Activated CD4-positive, alpha-beta T cell treated with anti-CD3 and anti-CD28 coated beads, Interleukin-2, amount 10 ng/mL, durations not matched to agents 7 days and 5 days (primary cell): ENCODE measurements around the gene CCDC15. TPM values are rescaled to one million over a fixed set of nuclear protein-coding genes. Genes with fewer than 3 reads are reported as not detected.
"Not testable (repeated sequence)": the region's sequence is repeated elsewhere in the genome, so short reads cannot be mapped to it uniquely, and the experiment has no call there.

ENCODE experiments used
- CTCF ChIA-PET: fragments of 350-600 bp; sonication (Branson Sonifier 250); formaldehyde crosslinking; loops from one replicate; lab custom pipeline; 2021; ENCODE audit warnings: antibody characterized with exemption; lab: Charles Lee
- POLR2A ChIA-PET: fragments of 350-600 bp; sonication (Branson Sonifier 250); formaldehyde crosslinking; loops from one replicate; lab custom pipeline; 2021; ENCODE audit warnings: antibody characterized with exemption; lab: Charles Lee
- DNase-seq: peaks from one replicate; pipeline ENCODE4 v3.0.0-alpha.2; 2020
- H3K27ac Mint-ChIP-seq: one replicate; pipeline ENCODE4 v1.8.0; 2021; ENCODE audit warnings: mild to moderate bottlenecking, moderate library complexity, mixed read lengths
- H3K27me3 Mint-ChIP-seq: one replicate; pipeline ENCODE4 v1.8.0; 2021; ENCODE audit warnings: mixed read lengths
- H3K36me3 Mint-ChIP-seq: one replicate; pipeline ENCODE4 v1.8.0; 2021; ENCODE audit warnings: low read depth, mixed read lengths
- H3K4me1 Mint-ChIP-seq: one replicate; pipeline ENCODE4 v1.8.0; 2021; ENCODE audit warnings: mixed read lengths
- H3K4me3 Mint-ChIP-seq: one replicate; pipeline ENCODE4 v1.8.0; 2021; ENCODE audit warnings: mild to moderate bottlenecking, moderate library complexity, mixed read lengths
- H3K9me3 Mint-ChIP-seq: one replicate; pipeline ENCODE4 v1.8.0; 2021; ENCODE audit warnings: mixed read lengths
- total RNA-seq, 2 experiments: library from RNA; stranded (reverse); gene quantifications; one replicate each; pipeline ENCODE4 v1.2.3, GENCODE V29; 2021

Gene CCDC15
- total RNA-seq, 2 experiments from 2014 or later: 7.3 to 9.0 TPM

DNA sequence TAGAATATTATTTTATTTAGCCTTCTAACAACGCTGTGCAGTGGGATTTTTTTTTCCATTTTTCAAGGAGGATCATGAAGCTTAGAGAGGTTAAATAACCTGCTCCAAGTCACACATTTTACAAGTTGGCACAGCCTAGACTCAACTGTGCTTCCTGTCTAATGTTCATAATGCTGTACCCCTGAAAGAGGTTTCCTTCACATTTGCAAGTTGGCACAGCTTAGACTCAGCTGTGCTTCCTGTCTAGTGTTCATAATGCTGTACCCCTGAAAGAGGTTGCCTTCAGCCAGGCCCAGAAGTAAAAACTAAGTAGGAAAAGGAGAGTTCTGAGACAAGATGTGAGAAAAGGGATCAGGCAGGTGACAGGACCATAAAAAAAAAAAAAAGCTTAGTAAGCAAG is 10.3 kb upstream of the CCDC15 start:
- DNase-seq: no peak
- peaks cover 10% of the 10 kb centered on the region for H3K9me3 Mint-ChIP-seq
- H3K27me3 Mint-ChIP-seq: peaks cover 3% of the 10 kb centered on the region
- ChIA-PET CTCF (interaction anchor here (1.2 kb wide), 1 partner anchor 9 kb away, joined by 4 read pairs; no protein-coding TSS in a partner anchor), POLR2A (no interaction called here)
- H3K4me3 Mint-ChIP-seq: no peak overlapping the region
- peaks cover 15% of the 10 kb centered on the region for H3K36me3 Mint-ChIP-seq
- no peak overlapping the region for H3K27ac Mint-ChIP-seq
- H3K4me1 Mint-ChIP-seq: peaks cover 16% of the 10 kb centered on the region

DNA sequence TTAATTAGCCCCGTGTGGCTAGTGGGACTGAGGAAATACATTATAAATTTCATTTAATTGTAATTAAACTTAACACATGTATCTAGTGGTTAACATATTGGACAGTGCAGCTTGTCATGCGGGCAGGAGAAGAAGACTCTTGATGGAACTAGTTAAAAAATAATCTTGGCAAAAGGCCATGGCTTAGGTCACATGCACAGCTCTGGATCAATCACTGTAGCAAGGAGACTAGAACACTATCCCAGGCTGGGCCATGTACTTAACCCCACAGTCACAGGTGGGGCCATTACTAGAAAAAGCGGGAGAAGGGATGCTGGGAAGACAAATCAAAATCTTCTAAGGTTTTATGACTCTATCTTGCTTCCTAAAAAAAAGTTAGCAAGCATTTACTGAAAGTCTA is 9.4 kb upstream of the CCDC15 start:
- Mint-ChIP-seq H3K27ac (no peak overlapping the region), H3K4me3 (no peak overlapping the region), H3K4me1 (peaks cover 21% of the 10 kb centered on the region), H3K36me3 (peaks cover 21% of the 10 kb centered on the region), H3K9me3 (peaks cover 11% of the 10 kb centered on the region), H3K27me3 (peaks cover 3% of the 10 kb centered on the region)
- CTCF ChIA-PET: no interaction called here
- POLR2A ChIA-PET: no interaction called here
- DNase-seq: no peak

DNA sequence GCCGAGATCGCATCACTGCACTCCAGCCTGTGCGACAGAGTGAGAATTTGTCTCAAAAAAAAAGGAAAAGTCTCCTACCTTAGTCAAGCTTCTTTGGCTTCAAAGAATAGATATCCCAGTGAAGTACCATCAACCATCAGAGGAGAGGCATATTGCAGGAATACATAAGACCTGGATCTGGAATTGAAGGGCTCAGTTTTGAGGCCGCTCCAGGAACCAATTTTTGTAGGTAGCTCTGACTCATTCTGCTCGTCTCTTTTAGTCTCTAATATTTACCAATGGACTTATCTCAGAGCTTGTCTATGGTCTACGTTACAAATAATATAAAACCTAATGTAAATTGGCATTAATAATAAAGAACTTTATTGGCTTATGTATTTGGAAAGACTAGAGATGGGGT is 8.2 kb upstream of the CCDC15 start:
- Mint-ChIP-seq H3K27me3 (peaks cover 3% of the 10 kb centered on the region), H3K4me1 (peaks cover 22% of the 10 kb centered on the region), H3K4me3 (no peak overlapping the region), H3K9me3 (peaks cover 11% of the 10 kb centered on the region), H3K27ac (no peak overlapping the region), H3K36me3 (peaks cover 24% of the 10 kb centered on the region)
- ChIA-PET POLR2A (no interaction called here), CTCF (interaction anchor here (0.7 kb wide), 1 partner anchor 75 kb away, joined by 3 read pairs; no protein-coding TSS in a partner anchor)
- DNase-seq: no peak

DNA sequence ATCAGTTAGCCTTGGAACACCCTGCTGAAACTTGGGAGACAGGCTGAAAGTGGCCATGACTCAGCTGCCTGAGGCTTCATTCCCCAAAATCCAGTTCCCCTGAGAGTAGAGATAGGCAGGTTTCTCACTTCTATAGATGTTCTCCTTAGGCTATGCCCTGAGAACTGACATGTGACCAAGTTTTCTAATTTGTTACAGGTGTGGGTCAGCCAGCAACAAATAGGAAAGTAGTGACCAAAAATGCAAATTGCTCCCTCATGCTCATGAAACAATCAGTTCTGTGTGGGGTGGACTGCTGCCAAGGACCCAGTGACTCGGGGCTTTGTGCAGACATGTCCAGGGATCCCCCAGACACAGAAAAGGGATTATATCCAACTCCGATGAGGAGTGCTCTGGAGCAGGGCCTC is 7.3 kb upstream of the CCDC15 start:
- CTCF ChIA-PET: no interaction called here
- POLR2A ChIA-PET: no interaction called here
- Mint-ChIP-seq H3K27me3 (peaks cover 3% of the 10 kb centered on the region), H3K4me3 (no peak overlapping the region), H3K9me3 (peaks cover 11% of the 10 kb centered on the region), H3K4me1 (peaks cover 22% of the 10 kb centered on the region), H3K27ac (no peak overlapping the region), H3K36me3 (peaks cover 24% of the 10 kb centered on the region)
- no peak for DNase-seq

DNA sequence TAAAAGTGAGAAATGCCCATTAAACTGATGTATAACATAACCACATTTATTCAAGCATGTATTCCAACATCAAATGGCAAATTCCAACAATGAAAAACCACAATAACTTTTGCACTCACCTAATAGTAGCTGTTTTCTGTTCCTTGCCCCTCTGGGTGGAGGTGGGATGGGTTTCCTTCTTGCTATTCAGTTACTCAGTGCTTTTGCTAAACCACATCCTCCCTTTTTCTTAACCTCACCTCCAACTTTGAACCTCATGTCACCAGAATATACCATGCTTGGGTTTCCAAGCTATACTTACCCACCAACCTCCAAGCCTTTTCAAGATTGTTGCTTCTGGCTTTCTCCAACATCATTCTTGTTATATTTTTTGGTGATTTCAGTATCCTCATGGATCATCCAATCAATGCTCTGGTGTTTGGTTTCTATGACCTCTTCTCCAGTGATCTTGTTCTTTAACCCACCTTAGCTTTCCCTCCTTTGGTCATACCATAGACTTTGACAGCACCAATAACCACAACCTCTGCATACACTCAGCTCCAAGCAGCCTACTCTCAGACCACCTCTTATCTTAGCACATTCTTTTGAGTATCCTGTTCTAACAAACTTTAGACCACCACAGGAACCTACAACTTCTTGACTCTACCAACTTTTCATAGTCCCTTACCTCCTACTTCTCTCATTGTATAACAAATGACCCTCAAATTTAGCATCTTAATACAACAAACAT is 3.2 kb upstream of the CCDC15 start:
- CTCF ChIA-PET: interaction anchor here (1.2 to 1.7 kb wide), 2 partner anchors 9 to 18 kb away, joined by 3 to 4 read pairs; no protein-coding TSS in a partner anchor
- Mint-ChIP-seq H3K27me3 (peaks cover 1% of the 10 kb centered on the region), H3K36me3 (peaks cover 26% of the 10 kb centered on the region), H3K4me1 (peaks cover 19% of the 10 kb centered on the region), H3K27ac (no peak overlapping the region), H3K4me3 (no peak overlapping the region), H3K9me3 (peaks cover 11% of the 10 kb centered on the region)
- peak; percentile 63 for DNase-seq
- POLR2A ChIA-PET: no interaction called here

DNA sequence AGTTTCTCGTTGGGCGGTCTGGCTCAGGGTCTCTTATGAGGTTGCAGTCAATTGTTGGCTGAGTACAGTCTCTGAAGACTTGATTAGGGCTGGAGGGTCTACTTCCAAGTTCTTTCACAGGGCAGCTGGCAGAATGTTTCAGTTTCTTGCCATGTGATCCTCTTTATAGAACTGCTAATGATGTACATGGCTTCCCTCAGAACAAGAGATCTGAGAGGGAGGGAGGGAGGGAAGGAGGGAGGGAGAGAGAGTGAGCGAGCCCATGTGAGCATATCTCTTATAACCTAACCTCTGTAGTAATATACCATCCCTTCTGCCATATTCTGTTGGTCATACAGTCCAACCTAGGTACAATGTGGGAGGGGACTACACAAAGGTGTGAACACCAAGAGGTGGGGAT is 2.7 kb upstream of the CCDC15 start:
- POLR2A ChIA-PET: no interaction called here
- no peak overlapping the region for H3K4me3 Mint-ChIP-seq
- peaks cover 22% of the 10 kb centered on the region for H3K4me1 Mint-ChIP-seq
- H3K27ac Mint-ChIP-seq: no peak overlapping the region
- peaks cover 11% of the 10 kb centered on the region for H3K9me3 Mint-ChIP-seq
- DNase-seq: no peak
- peaks cover 28% of the 10 kb centered on the region for H3K36me3 Mint-ChIP-seq
- H3K27me3 Mint-ChIP-seq: peaks cover 1% of the 10 kb centered on the region
- CTCF ChIA-PET: interaction anchor here (1.2 to 1.7 kb wide), 2 partner anchors 8 to 19 kb away, joined by 3 to 4 read pairs; no protein-coding TSS in a partner anchor

DNA sequence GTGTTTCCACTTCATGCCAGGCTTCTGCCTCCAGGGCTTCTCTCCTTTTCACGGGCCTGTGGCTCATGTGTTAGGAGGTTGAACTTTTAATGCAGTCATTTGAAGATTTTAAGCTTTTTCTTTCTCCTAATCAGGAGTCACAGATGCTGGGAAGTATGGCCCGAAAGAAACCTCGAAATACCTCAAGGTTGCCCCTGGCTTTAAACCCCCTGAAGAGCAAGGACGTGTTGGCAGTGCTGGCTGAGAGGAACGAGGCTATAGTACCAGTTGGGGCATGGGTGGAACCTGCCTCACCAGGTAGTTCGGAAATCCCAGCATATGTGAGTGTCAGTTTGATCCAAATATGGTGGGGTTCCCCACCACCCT is 571 bp downstream of the CCDC15 start:
- POLR2A ChIA-PET: no interaction called here
- peaks cover 15% of the 10 kb centered on the region for H3K4me1 Mint-ChIP-seq
- H3K9me3 Mint-ChIP-seq: no peaks in the 10 kb centered on the region
- no peak overlapping the region for H3K27ac Mint-ChIP-seq
- CTCF ChIA-PET: interaction anchor here (1.3 to 1.5 kb wide), 4 partner anchors 35 to 172 kb away, joined by 4 to 5 read pairs (median 4); partner anchors contain the start of gene TMEM218
- DNase-seq: no peak
- H3K4me3 Mint-ChIP-seq: no peak overlapping the region
- H3K27me3 Mint-ChIP-seq: no peaks in the 10 kb centered on the region
- H3K36me3 Mint-ChIP-seq: peaks cover 13% of the 10 kb centered on the region

DNA sequence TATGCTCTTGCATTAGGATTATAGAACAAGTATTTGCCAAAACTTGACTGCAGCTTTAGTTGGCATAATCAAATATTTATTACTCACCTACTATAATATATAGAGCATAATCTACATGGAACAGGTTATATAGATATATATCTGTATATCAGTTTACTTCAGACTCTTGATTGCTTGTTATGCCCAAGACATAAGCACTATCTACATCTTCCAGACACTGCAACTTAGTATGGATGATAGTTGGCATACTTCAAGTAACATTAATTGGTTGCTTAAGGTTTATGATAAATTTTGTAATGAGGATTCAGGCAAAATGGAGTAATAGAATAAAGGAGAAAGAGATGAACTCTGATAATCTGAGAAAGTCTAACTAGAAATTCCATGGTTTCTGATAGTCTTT is 1.0 kb downstream of the CCDC15 start:
- DNase-seq: no peak
- Mint-ChIP-seq H3K4me1 (peaks cover 15% of the 10 kb centered on the region), H3K36me3 (peaks cover 13% of the 10 kb centered on the region), H3K9me3 (no peaks in the 10 kb centered on the region), H3K4me3 (no peak overlapping the region), H3K27ac (no peak overlapping the region), H3K27me3 (no peaks in the 10 kb centered on the region)
- CTCF ChIA-PET: interaction anchor here (1.4 to 1.5 kb wide), 2 partner anchors 79 to 171 kb away, joined by 4 to 5 read pairs; no protein-coding TSS in a partner anchor
- POLR2A ChIA-PET: no interaction called here

DNA sequence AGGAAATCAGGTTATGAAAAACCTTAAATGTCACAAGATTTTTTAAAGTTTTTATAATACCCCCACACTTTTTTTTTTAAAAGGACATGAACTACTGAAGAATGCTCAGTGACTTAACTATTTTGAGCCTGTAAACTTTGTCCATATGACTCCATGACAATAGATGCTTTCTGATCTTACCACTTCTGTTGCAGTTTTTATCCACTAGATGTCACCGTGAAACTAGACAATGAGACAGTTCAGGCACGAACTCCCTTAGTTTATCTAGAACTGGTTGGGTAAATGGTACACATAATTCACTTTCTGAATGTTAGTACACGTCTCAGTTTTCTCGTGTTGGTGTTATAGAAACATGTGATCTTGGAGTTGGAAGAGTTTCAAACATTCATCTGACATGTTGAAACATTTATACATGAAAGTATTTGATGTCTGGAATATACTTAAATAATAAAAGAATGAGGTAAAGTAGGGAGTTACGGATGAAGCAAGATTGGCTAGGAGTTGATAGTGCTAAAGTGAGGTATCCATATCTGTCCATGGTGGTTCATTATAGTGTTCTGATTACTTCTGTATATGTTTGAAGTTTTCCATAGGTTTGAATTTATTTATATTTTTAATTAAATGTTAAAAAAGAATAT is 8.1 kb downstream of the CCDC15 start:
- peak; percentile 60 for DNase-seq
- no peaks in the 10 kb centered on the region for H3K27me3 Mint-ChIP-seq

DNA sequence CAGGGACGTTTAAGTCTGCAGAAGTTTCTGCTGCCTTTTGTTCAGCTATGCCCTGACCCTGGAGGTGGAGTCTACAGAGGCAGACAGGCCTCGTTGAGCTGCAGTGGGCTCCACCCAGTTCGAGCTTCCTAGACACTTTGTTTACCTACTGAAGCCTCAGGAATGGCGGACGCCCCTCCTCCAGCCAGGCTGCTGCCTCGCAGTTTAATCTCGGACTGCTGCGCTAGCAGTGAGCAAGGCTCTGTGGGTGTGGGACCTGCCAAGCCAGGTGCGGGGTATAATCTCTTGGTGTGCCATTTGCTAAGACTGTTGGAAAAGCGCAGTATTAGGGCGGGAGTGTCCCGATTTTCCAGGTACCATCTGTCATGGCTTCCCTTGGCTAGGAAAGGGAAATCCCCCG is 14.2 kb downstream of the CCDC15 start:
- H3K36me3 Mint-ChIP-seq, H3K4me3 Mint-ChIP-seq, H3K9me3 Mint-ChIP-seq, H3K4me1 Mint-ChIP-seq, CTCF ChIA-PET, DNase-seq, H3K27ac Mint-ChIP-seq, H3K27me3 Mint-ChIP-seq: not testable (repeated sequence)
- POLR2A ChIA-PET: interaction anchor here (0.7 kb wide), 1 partner anchor 189 kb away, joined by 3 read pairs; no protein-coding TSS in a partner anchor

More for the DNA sequence above, 8.1 kb downstream of the CCDC15 start:
- Mint-ChIP-seq H3K4me1 (peaks cover 3% of the 10 kb centered on the region), H3K9me3 (no peaks in the 10 kb centered on the region), H3K27ac (no peak overlapping the region), H3K36me3 (peaks cover 9% of the 10 kb centered on the region), H3K4me3 (no peak overlapping the region)
- ChIA-PET CTCF (interaction anchor here (1.7 kb wide), 1 partner anchor 180 kb away, joined by 7 read pairs; no protein-coding TSS in a partner anchor), POLR2A (no interaction called here)

DNA sequence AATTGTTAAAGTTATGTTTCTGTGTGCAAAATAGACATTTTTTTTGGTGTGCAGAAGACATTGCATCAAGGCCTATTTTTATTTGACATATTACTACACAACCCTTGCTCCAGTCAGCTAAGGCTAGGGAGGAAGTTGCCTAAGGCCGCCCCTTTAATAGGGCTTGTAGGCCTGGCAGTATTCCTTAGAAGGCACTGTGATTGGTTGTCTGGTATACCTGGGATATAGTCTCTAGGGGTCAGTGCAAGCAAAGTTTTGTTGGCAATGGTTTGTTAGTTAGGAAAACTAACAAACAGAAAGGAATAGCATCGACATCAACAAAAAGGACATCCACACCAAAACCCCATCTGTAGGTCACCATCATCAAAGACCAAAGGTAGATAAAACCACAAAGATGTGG is 16.9 kb downstream of the CCDC15 start:
- POLR2A ChIA-PET: no interaction called here
- no peaks in the 10 kb centered on the region for H3K4me1 Mint-ChIP-seq
- H3K27ac Mint-ChIP-seq: no peak overlapping the region
- H3K27me3 Mint-ChIP-seq: no peaks in the 10 kb centered on the region
- H3K9me3 Mint-ChIP-seq: no peaks in the 10 kb centered on the region
- CTCF ChIA-PET: no interaction called here
- H3K4me3 Mint-ChIP-seq: no peak overlapping the region
- DNase-seq: no peak
- H3K36me3 Mint-ChIP-seq: no peaks in the 10 kb centered on the region

DNA sequence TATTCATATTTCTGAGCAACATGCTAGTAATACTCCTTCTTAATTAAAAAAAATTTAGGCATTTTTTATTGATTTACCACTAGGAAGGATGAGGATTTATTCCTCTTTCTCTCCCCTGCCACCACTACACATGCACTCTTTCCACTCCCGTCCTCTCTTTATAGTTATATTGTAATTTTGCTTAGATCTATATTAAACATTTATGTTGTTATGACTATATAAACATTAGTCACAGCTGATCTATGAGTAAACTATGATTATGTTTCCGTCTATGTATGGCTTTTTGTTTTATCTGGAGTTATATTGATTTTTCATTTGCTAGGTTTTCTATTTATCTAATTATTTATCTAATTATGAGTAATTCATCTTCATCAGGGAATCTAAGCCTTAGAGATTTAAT is 17.8 kb downstream of the CCDC15 start:
- no peak for DNase-seq
- Mint-ChIP-seq H3K4me1 (no peaks in the 10 kb centered on the region), H3K27ac (no peak overlapping the region), H3K9me3 (no peaks in the 10 kb centered on the region), H3K4me3 (no peak overlapping the region), H3K36me3 (no peaks in the 10 kb centered on the region), H3K27me3 (no peaks in the 10 kb centered on the region)
- POLR2A ChIA-PET: no interaction called here
- CTCF ChIA-PET: no interaction called here

DNA sequence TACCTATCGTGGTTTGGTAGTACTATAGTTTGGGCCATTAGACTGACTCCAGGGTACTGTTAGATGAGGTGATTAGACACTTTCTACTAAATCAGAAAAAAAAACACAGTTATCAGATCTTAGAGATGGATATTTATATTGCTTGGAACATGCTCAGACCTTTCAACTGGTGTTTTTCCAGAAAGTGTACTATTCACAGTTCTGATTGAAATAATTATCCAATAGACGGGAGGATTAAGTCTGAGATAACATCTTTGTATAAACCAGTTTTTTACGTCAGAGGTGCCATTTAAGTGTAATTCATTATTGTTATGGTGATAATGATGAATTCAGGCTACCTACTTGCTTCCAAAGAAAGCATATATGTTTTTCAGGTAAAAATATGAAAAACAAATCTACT is 22.5 kb downstream of the CCDC15 start:
- ChIA-PET CTCF (no interaction called here), POLR2A (no interaction called here)
- DNase-seq: no peak
- Mint-ChIP-seq H3K4me3 (no peak overlapping the region), H3K27me3 (no peaks in the 10 kb centered on the region), H3K36me3 (peaks cover 35% of the 10 kb centered on the region), H3K27ac (no peak overlapping the region), H3K9me3 (peaks cover 26% of the 10 kb centered on the region), H3K4me1 (no peaks in the 10 kb centered on the region)
